Astrocyte (in vitro differentiated cells and primary cell): ENCODE data around the gene NXNL2.

Experiments
- CTCF ChIP-seq: IDR thresholded peaks from 2 replicates; pipeline ENCODE4 v1.5.1; 2011; ENCODE audit warnings: low read depth, mild to moderate bottlenecking, inconsistent platforms, low read length, moderate library complexity; ENCODE audit not compliant: insufficient read depth
- EZH2 ChIP-seq: IDR thresholded peaks from 2 replicates; pipeline ENCODE4 v1.6.1; 2012; ENCODE audit warnings: mild to moderate bottlenecking, low read length, inconsistent platforms; ENCODE audit not compliant: insufficient read depth

- TF ChIP-seq CTCF: no peak
- no peak for TF ChIP-seq EZH2
Measured at GRCh38 chr9:88497224-88497623, 37.8 kb upstream of the NXNL2 start.
